Liver (tissue), 9 donors: ENCODE measurements around the gene TYMP. TPM values are rescaled to one million over a fixed set of nuclear protein-coding genes. Genes with fewer than 3 reads are reported as not detected.
A peak's percentile ranks its signal among the peaks of the same experiment; 100 is the strongest.

Experiments used
- DNase-seq: peaks from one replicate; pipeline ENCODE4 v3.0.0-alpha.2; 2017; ENCODE audit warnings: low spot score
- H3K27ac ChIP-seq, 2 donors: one replicate each; pipeline ENCODE4 v1.7.0; 2013; ENCODE audit warnings: inconsistent platforms in 2 of 2, low read length in 2 of 2, control low read depth in 1 of 2, low read depth in 1 of 2, mild to moderate bottlenecking in 1 of 2
- H3K27me3 ChIP-seq, 4 donors: one replicate each; pipeline versions ENCODE4 v1.6.1 to v1.7.0; 2013; ENCODE audit warnings: low read length in 3 of 4, inconsistent platforms in 1 of 4, mild to moderate bottlenecking in 1 of 4, moderate library complexity in 1 of 4; ENCODE audit not compliant: control insufficient read depth in 4 of 4, insufficient read depth in 4 of 4
- H3K36me3 ChIP-seq, 4 donors: one replicate each; pipeline versions ENCODE4 v1.6.1 to v1.7.0; 2013; ENCODE audit warnings: low read length in 3 of 4, mild to moderate bottlenecking in 3 of 4, low read depth in 1 of 4, moderate library complexity in 1 of 4; ENCODE audit not compliant: control insufficient read depth in 4 of 4, insufficient read depth in 3 of 4
- H3K4me1 ChIP-seq, 4 donors: one replicate each; pipeline versions ENCODE4 v1.6.1 to v1.7.0; 2013; ENCODE audit warnings: low read length in 3 of 4, mild to moderate bottlenecking in 3 of 4, moderate library complexity in 1 of 4; ENCODE audit not compliant: control insufficient read depth in 4 of 4, insufficient read depth in 4 of 4
- H3K4me3 ChIP-seq, 3 donors: one replicate each; pipeline versions ENCODE4 v1.6.1 to v1.7.0; 2013; ENCODE audit warnings: low read length in 3 of 3, control low read depth in 1 of 3, low read depth in 1 of 3, mild to moderate bottlenecking in 1 of 3
- H3K9ac ChIP-seq, 2 donors: one replicate each; pipeline ENCODE4 v1.7.0; 2013; ENCODE audit warnings: low read length in 2 of 2, mild to moderate bottlenecking in 2 of 2, moderate library complexity in 2 of 2, control low read depth in 1 of 2, low read depth in 1 of 2
- H3K9me3 ChIP-seq, 4 donors: one replicate each; pipeline versions ENCODE4 v1.6.1 to v1.7.0; 2013; ENCODE audit warnings: low read length in 3 of 4; ENCODE audit not compliant: control insufficient read depth in 4 of 4
- EGR1 ChIP-seq, 2 donors: IDR thresholded peaks; 2 replicates each; pipeline ENCODE4 v1.6.1; 2016 to 2018; ENCODE audit warnings: antibody characterized with exemption in 2 of 2, low read depth in 2 of 2
- FOXA1 ChIP-seq: IDR thresholded peaks from 2 replicates; pipeline ENCODE4 v1.6.1; 2016; ENCODE audit warnings: antibody characterized with exemption
- FOXA2 ChIP-seq: IDR thresholded peaks from 2 replicates; pipeline ENCODE4 v1.6.1; 2016; ENCODE audit warnings: antibody characterized with exemption
- GABPA ChIP-seq, 2 donors: IDR thresholded peaks in 1 of 2; conservative IDR thresholded peaks in 1 of 2; 2 replicates each; pipeline ENCODE4 v1.6.1; 2016; ENCODE audit warnings: antibody characterized with exemption in 2 of 2, mild to moderate bottlenecking in 1 of 2, moderate library complexity in 1 of 2
- HNF4A ChIP-seq, 2 donors: conservative IDR thresholded peaks; 2 replicates each; pipeline ENCODE4 v1.6.1; 2016; ENCODE audit warnings: antibody characterized with exemption in 2 of 2, mild to moderate bottlenecking in 2 of 2
- HNF4G ChIP-seq: IDR thresholded peaks from 2 replicates; pipeline ENCODE4 v1.6.1; 2016; ENCODE audit warnings: antibody characterized with exemption
- JUND ChIP-seq, 2 donors: IDR thresholded peaks; 2 replicates each; pipeline ENCODE4 v1.6.1; 2016; ENCODE audit warnings: antibody characterized with exemption in 2 of 2
- NR2F2 ChIP-seq: IDR thresholded peaks from 2 replicates; pipeline ENCODE4 v1.6.1; 2016; ENCODE audit warnings: antibody characterized with exemption
- RXRA ChIP-seq, 2 donors: IDR thresholded peaks; 2 replicates each; pipeline ENCODE4 v1.6.1; 2017 to 2018; ENCODE audit warnings: antibody characterized with exemption in 2 of 2, mild to moderate bottlenecking in 1 of 2
- SP1 ChIP-seq: IDR thresholded peaks from 2 replicates; pipeline ENCODE4 v1.6.1; 2018; ENCODE audit warnings: antibody characterized with exemption, mild to moderate bottlenecking
- TAF1 ChIP-seq: conservative IDR thresholded peaks from 2 replicates; pipeline ENCODE4 v1.6.1; 2016; ENCODE audit warnings: antibody characterized with exemption, mild to moderate bottlenecking
- YY1 ChIP-seq: IDR thresholded peaks from 2 replicates; pipeline ENCODE4 v1.6.1; 2016; ENCODE audit warnings: antibody characterized with exemption, mild to moderate bottlenecking
- WGBS: extraction: QIAGEN DNeasy Blood & Tissue Kit; methylation state at CpG from one replicate; pipeline ENCODE4 v1.1.7; 2013; 5-methylcytosine and 5-hydroxymethylcytosine counted together
- polyA plus RNA-seq, 2 donors: library from polyadenylated mRNA; stranded (reverse) in 1 of 2; unstranded in 1 of 2; fragments of 200-250 nt in 1 of 2; fragments of >200 nt in 1 of 2; fragmentation: Nextera tagmentation in 1 of 2; extraction: Ambion mirVana in 1 of 2; gene quantifications; one replicate each; pipeline versions ENCODE4 v1.2.1 to v1.2.3, GENCODE V29; 2013 to 2015
- total RNA-seq, 2 donors: library from RNA; depleted of rRNA; stranded (reverse); fragments of >200 nt; gene quantifications; one replicate each; pipeline ENCODE4 v1.2.3, GENCODE V29; 2014
- TF ChIP-seq, protein P1 (sequence below): fragments of 150-350 bp; IDR thresholded peaks from 2 replicates; pipeline ENCODE4 v1.5.1; 2017; ENCODE audit warnings: improper control_type of control experiment, low read depth, low read length; ENCODE audit not compliant: missing input control
- TF ChIP-seq, protein P2 (sequence below): IDR thresholded peaks from 2 replicates; pipeline ENCODE4 v1.6.1; 2016; ENCODE audit warnings: antibody characterized with exemption, mild to moderate bottlenecking
- TF ChIP-seq, protein P3 (sequence below): IDR thresholded peaks from 2 replicates; pipeline ENCODE4 v1.6.1; 2016; ENCODE audit warnings: antibody characterized with exemption
- TF ChIP-seq, protein P4 (sequence below): IDR thresholded peaks from 2 replicates; pipeline ENCODE4 v1.6.1; 2016; ENCODE audit warnings: antibody characterized with exemption
- donor health status: healthy.
- donor health status: healthy.
- donor health status: healthy.
- donor health status: healthy.
- donor health status: healthy.

The TYMP gene
- total and polyA plus RNA-seq, 4 donors, result 34.0 to 109 (median 65.5) TPM

- H3K27ac ChIP-seq, result peak overlapping the region; percentile 90 to 93
- no peak for DNase-seq
- H3K27me3 ChIP-seq, result no peaks in the 10 kb centered on the region
- TF ChIP-seq RXRA (IDR thresholded peaks at IDR 0.05), result peak in 1 of 2 donors; percentile 43
- TF ChIP-seq, protein P1, sequence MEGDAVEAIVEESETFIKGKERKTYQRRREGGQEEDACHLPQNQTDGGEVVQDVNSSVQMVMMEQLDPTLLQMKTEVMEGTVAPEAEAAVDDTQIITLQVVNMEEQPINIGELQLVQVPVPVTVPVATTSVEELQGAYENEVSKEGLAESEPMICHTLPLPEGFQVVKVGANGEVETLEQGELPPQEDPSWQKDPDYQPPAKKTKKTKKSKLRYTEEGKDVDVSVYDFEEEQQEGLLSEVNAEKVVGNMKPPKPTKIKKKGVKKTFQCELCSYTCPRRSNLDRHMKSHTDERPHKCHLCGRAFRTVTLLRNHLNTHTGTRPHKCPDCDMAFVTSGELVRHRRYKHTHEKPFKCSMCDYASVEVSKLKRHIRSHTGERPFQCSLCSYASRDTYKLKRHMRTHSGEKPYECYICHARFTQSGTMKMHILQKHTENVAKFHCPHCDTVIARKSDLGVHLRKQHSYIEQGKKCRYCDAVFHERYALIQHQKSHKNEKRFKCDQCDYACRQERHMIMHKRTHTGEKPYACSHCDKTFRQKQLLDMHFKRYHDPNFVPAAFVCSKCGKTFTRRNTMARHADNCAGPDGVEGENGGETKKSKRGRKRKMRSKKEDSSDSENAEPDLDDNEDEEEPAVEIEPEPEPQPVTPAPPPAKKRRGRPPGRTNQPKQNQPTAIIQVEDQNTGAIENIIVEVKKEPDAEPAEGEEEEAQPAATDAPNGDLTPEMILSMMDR, result no peak
- TF ChIP-seq JUND (IDR thresholded peaks at IDR 0.05), result no peak
- TF ChIP-seq, protein P2, sequence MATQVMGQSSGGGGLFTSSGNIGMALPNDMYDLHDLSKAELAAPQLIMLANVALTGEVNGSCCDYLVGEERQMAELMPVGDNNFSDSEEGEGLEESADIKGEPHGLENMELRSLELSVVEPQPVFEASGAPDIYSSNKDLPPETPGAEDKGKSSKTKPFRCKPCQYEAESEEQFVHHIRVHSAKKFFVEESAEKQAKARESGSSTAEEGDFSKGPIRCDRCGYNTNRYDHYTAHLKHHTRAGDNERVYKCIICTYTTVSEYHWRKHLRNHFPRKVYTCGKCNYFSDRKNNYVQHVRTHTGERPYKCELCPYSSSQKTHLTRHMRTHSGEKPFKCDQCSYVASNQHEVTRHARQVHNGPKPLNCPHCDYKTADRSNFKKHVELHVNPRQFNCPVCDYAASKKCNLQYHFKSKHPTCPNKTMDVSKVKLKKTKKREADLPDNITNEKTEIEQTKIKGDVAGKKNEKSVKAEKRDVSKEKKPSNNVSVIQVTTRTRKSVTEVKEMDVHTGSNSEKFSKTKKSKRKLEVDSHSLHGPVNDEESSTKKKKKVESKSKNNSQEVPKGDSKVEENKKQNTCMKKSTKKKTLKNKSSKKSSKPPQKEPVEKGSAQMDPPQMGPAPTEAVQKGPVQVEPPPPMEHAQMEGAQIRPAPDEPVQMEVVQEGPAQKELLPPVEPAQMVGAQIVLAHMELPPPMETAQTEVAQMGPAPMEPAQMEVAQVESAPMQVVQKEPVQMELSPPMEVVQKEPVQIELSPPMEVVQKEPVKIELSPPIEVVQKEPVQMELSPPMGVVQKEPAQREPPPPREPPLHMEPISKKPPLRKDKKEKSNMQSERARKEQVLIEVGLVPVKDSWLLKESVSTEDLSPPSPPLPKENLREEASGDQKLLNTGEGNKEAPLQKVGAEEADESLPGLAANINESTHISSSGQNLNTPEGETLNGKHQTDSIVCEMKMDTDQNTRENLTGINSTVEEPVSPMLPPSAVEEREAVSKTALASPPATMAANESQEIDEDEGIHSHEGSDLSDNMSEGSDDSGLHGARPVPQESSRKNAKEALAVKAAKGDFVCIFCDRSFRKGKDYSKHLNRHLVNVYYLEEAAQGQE, result no peak
- TF ChIP-seq, protein P3, sequence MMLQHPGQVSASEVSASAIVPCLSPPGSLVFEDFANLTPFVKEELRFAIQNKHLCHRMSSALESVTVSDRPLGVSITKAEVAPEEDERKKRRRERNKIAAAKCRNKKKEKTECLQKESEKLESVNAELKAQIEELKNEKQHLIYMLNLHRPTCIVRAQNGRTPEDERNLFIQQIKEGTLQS, result no peak
- peak; percentile 77 for TF ChIP-seq YY1
- H3K9me3 ChIP-seq, result no peaks in the 10 kb centered on the region
- H3K36me3 ChIP-seq, result no peaks in the 10 kb centered on the region
- H3K9ac ChIP-seq, result peak overlapping the region; percentile 85 to 90
- H3K4me3 ChIP-seq, result peak overlapping the region; percentile 76 to 81 (median 77)
- H3K4me1 ChIP-seq, result peaks cover 2 to 11% (median 5%) of the 10 kb centered on the region in 4 donors
- WGBS, result 9% methylated on average over 17 of the region's 17 CpGs
These were observed 33.8 kb upstream of the TYMP start for GRCh38 chr22:50563413-50564160.

- Histone ChIP-seq H3K9me3 (no peaks in the 10 kb centered on the region), H3K4me1 (peaks cover 0 to 8% (median 4%) of the 10 kb centered on the region in 4 donors), H3K36me3 (no peaks in the 10 kb centered on the region), H3K27ac (peak within 1 kb of the TSS; percentile 90 to 93), H3K27me3 (no peaks in the 10 kb centered on the region), H3K9ac (peak within 1 kb of the TSS; percentile 85 to 90), H3K4me3 (peak within 1 kb of the TSS; percentile 76 to 81 (median 77))
- peak; percentile 98 for DNase-seq
- 3% methylated on average over 60 of the region's 61 CpGs for WGBS
- TF ChIP-seq NR2F2, result peak; percentile 90
- peak; percentile 85 for TF ChIP-seq TAF1
- peak; percentile 58 to 67 for TF ChIP-seq RXRA (IDR thresholded peaks at IDR 0.05)
- peak; percentile 40 for TF ChIP-seq FOXA1
- peak; percentile 80 for TF ChIP-seq SP1
- TF ChIP-seq, protein P2, result peak; percentile 93
- TF ChIP-seq, protein P1, result peak; percentile 96
- TF ChIP-seq YY1, result peak; percentile 49
- TF ChIP-seq, protein P4, sequence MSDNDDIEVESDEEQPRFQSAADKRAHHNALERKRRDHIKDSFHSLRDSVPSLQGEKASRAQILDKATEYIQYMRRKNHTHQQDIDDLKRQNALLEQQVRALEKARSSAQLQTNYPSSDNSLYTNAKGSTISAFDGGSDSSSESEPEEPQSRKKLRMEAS, result no peak
- peak; percentile 66 to 92 for TF ChIP-seq GABPA (IDR thresholded peaks at IDR 0.05 in 1 of 2, conservative IDR thresholded peaks at IDR 0.05 in 1 of 2)
- TF ChIP-seq FOXA2, result no peak
- peak in 1 of 2 donors; percentile 51 for TF ChIP-seq EGR1 (IDR thresholded peaks at IDR 0.05; ENCODE audit: low read depth in 2 of 2)
- peak; percentile 41 to 47 for TF ChIP-seq HNF4A (conservative IDR thresholded peaks at IDR 0.05)
- no peak for TF ChIP-seq HNF4G
- no peak for TF ChIP-seq JUND (IDR thresholded peaks at IDR 0.05)
These were observed 33.0 kb upstream of the TYMP start, which contains the start of gene SYCE3 for GRCh38 chr22:50562523-50563412. TSS of gene SYCE3 (minus strand) at chr22:50562919. CDS start at chr22:50556405, 6,514 bp downstream.
